WTC11 (cell line): ENCODE measurements around the gene CST6. TPM values are rescaled to one million over a fixed set of nuclear protein-coding genes. Genes with fewer than 3 reads are reported as not detected.

Source experiments
- ATAC-seq: fragments of 200-7000 bp; cut with Tn5 transposase; 2 replicates; pipeline ENCODE4 v1.10.0; 2021; ENCODE audit warnings: mild to moderate bottlenecking, moderate library complexity
- CTCF ChIA-PET: fragments of 300-600 bp; sonication (Branson Sonifier 250); formaldehyde crosslinking; loops from one replicate; lab custom pipeline; 2021; ENCODE audit warnings: antibody characterized with exemption; lab: Charles Lee
- POLR2A ChIA-PET: fragments of 350-600 bp; sonication (Branson Sonifier 250); formaldehyde crosslinking; loops from one replicate; lab custom pipeline; 2021; ENCODE audit warnings: antibody characterized with exemption; lab: Charles Lee
- DNase-seq: peaks from one replicate; pipeline ENCODE4 v3.0.0; 2021; ENCODE audit warnings: low spot score
- H3K27ac Mint-ChIP-seq: 2 replicates; pipeline ENCODE4 v1.8.0; 2021; ENCODE audit warnings: mixed read lengths
- H3K27me3 Mint-ChIP-seq: 2 replicates; pipeline ENCODE4 v1.8.0; 2021; ENCODE audit warnings: low read depth, mild to moderate bottlenecking, moderate library complexity, mixed read lengths
- H3K36me3 Mint-ChIP-seq: 2 replicates; pipeline ENCODE4 v1.8.0; 2021; ENCODE audit warnings: mixed read lengths
- H3K4me1 Mint-ChIP-seq: 2 replicates; pipeline ENCODE4 v1.8.0; 2022; ENCODE audit warnings: mixed read lengths
- H3K4me3 Mint-ChIP-seq: 2 replicates; pipeline ENCODE4 v1.8.0; 2021; ENCODE audit warnings: mild to moderate bottlenecking, moderate library complexity, mixed read lengths
- H3K9me3 Mint-ChIP-seq: 2 replicates; pipeline ENCODE4 v1.8.0; 2021; ENCODE audit warnings: mixed read lengths
- CREM ChIP-seq: sonication (generic); formaldehyde crosslinking; IDR thresholded peaks from 2 replicates; pipeline ENCODE4 v1.8.1; 2022; ENCODE audit warnings: mild to moderate bottlenecking, missing genetic modification reagents, moderate library complexity
- ELF4 ChIP-seq: sonication (generic); formaldehyde crosslinking; IDR thresholded peaks from 2 replicates; pipeline ENCODE4 v1.8.1; 2022; ENCODE audit warnings: low read depth, mild to moderate bottlenecking, moderate library complexity, missing genetic modification reagents
- ETV6 ChIP-seq: sonication (generic); formaldehyde crosslinking; IDR thresholded peaks from 2 replicates; pipeline ENCODE4 v1.8.1; 2022; ENCODE audit warnings: mild to moderate bottlenecking, missing genetic modification reagents
- TEAD1 ChIP-seq: sonication (generic); formaldehyde crosslinking; IDR thresholded peaks from 2 replicates; pipeline ENCODE4 v1.8.0; 2022; ENCODE audit warnings: mild to moderate bottlenecking, missing genetic modification reagents
- USF2 ChIP-seq: sonication (generic); formaldehyde crosslinking; IDR thresholded peaks from 2 replicates; pipeline ENCODE4 v1.8.1; 2023; ENCODE audit warnings: mild to moderate bottlenecking, missing genetic modification reagents, moderate library complexity
- ZNF121 ChIP-seq: sonication (generic); formaldehyde crosslinking; IDR thresholded peaks from 2 replicates; pipeline ENCODE4 v1.8.0; 2023; ENCODE audit warnings: missing genetic modification reagents
- ZNF263 ChIP-seq: sonication (generic); formaldehyde crosslinking; IDR thresholded peaks from 2 replicates; pipeline ENCODE4 v1.8.1; 2022; ENCODE audit warnings: low read depth, mild to moderate bottlenecking, moderate library complexity, missing genetic modification reagents
- ZNF425 ChIP-seq: fragments of 250-450 bp; sonication (Bioruptor Pico); conservative IDR thresholded peaks from 2 replicates; pipeline ENCODE4 v1.9.0; 2021; ENCODE audit warnings: mild to moderate bottlenecking
- total RNA-seq: library from RNA; stranded (reverse); gene quantifications from 3 replicates; pipeline ENCODE4 v1.2.3, GENCODE V29; 2021
- TF ChIP-seq, protein P1 (sequence below): fragments of 200-600 bp; IDR thresholded peaks from 2 replicates; pipeline ENCODE4 v1.8.0; 2022; ENCODE audit warnings: antibody characterized with exemption
- TF ChIP-seq, protein P2 (sequence below): sonication (generic); formaldehyde crosslinking; IDR thresholded peaks from 2 replicates; pipeline ENCODE4 v1.8.1; 2022; ENCODE audit warnings: mild to moderate bottlenecking, moderate library complexity, missing genetic modification reagents
- TF ChIP-seq, protein P3 (sequence below): sonication (generic); formaldehyde crosslinking; IDR thresholded peaks from 2 replicates; pipeline ENCODE4 v1.8.0; 2022; ENCODE audit warnings: mild to moderate bottlenecking, missing genetic modification reagents
- TF ChIP-seq, protein P4 (sequence below): sonication (generic); formaldehyde crosslinking; IDR thresholded peaks from 2 replicates; pipeline ENCODE4 v1.8.1; 2023; ENCODE audit warnings: mild to moderate bottlenecking, missing genetic modification reagents, moderate library complexity
- TF ChIP-seq, protein P5 (sequence below): sonication (generic); formaldehyde crosslinking; IDR thresholded peaks from 2 replicates; pipeline ENCODE4 v1.8.0; 2023; ENCODE audit warnings: missing genetic modification reagents

The CST6 gene
- total RNA-seq, 1 experiment from 2014 or later: 0.72 TPM

- TF ChIP-seq USF2 (CRISPR knock-in tag): no peak
- TF ChIP-seq, protein P1, sequence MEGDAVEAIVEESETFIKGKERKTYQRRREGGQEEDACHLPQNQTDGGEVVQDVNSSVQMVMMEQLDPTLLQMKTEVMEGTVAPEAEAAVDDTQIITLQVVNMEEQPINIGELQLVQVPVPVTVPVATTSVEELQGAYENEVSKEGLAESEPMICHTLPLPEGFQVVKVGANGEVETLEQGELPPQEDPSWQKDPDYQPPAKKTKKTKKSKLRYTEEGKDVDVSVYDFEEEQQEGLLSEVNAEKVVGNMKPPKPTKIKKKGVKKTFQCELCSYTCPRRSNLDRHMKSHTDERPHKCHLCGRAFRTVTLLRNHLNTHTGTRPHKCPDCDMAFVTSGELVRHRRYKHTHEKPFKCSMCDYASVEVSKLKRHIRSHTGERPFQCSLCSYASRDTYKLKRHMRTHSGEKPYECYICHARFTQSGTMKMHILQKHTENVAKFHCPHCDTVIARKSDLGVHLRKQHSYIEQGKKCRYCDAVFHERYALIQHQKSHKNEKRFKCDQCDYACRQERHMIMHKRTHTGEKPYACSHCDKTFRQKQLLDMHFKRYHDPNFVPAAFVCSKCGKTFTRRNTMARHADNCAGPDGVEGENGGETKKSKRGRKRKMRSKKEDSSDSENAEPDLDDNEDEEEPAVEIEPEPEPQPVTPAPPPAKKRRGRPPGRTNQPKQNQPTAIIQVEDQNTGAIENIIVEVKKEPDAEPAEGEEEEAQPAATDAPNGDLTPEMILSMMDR: no peak
- TF ChIP-seq, all 79 proteins: peak for 0
Measured at GRCh38 chr11:66036334-66036710, 24.5 kb downstream of the CST6 start (continued).

GRCh38 chr11:66037327-66037726, 25.5 kb downstream of the CST6 start:
- H3K36me3 Mint-ChIP-seq: peaks cover 25% of the 10 kb centered on the region
- ATAC-seq: no peak
- TF ChIP-seq TEAD1 (CRISPR knock-in tag): no peak
- no peak for TF ChIP-seq ETV6 (CRISPR knock-in tag)
- TF ChIP-seq, protein P2, sequence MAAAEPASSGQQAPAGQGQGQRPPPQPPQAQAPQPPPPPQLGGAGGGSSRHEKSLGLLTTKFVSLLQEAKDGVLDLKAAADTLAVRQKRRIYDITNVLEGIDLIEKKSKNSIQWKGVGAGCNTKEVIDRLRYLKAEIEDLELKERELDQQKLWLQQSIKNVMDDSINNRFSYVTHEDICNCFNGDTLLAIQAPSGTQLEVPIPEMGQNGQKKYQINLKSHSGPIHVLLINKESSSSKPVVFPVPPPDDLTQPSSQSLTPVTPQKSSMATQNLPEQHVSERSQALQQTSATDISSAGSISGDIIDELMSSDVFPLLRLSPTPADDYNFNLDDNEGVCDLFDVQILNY (CRISPR knock-in tag): no peak
- TF ChIP-seq, protein P3, sequence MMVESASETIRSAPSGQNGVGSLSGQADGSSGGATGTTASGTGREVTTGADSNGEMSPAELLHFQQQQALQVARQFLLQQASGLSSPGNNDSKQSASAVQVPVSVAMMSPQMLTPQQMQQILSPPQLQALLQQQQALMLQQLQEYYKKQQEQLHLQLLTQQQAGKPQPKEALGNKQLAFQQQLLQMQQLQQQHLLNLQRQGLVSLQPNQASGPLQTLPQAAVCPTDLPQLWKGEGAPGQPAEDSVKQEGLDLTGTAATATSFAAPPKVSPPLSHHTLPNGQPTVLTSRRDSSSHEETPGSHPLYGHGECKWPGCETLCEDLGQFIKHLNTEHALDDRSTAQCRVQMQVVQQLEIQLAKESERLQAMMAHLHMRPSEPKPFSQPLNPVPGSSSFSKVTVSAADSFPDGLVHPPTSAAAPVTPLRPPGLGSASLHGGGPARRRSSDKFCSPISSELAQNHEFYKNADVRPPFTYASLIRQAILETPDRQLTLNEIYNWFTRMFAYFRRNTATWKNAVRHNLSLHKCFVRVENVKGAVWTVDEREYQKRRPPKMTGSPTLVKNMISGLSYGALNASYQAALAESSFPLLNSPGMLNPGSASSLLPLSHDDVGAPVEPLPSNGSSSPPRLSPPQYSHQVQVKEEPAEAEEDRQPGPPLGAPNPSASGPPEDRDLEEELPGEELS (CRISPR knock-in tag): no peak
- TF ChIP-seq ZNF263 (CRISPR knock-in tag): no peak
- no peak for TF ChIP-seq CREM (CRISPR knock-in tag)
- TF ChIP-seq ELF4 (CRISPR knock-in tag): no peak
- TF ChIP-seq, all 79 proteins: peak for 0
- Mint-ChIP-seq H3K27ac (no peak overlapping the region), H3K4me1 (no peaks in the 10 kb centered on the region), H3K27me3 (peaks cover 22% of the 10 kb centered on the region), H3K4me3 (no peak overlapping the region), H3K9me3 (peaks cover 19% of the 10 kb centered on the region)
- ChIA-PET POLR2A (no interaction called here), CTCF (interaction anchor here (1.5 to 2.5 kb wide), 2 partner anchors 8 to 15 kb away, joined by 6 to 21 read pairs; no protein-coding TSS in a partner anchor)
- DNase-seq: no peak

- H3K27me3 Mint-ChIP-seq: peaks cover 22% of the 10 kb centered on the region
- no peak overlapping the region for H3K27ac Mint-ChIP-seq
- DNase-seq (no peak), ATAC-seq (no peak)
- ChIA-PET CTCF (interaction anchor here (1.1 kb wide), 1 partner anchor 20 kb away, joined by 9 read pairs; no protein-coding TSS in a partner anchor), POLR2A (no interaction called here)
- no peak overlapping the region for H3K4me3 Mint-ChIP-seq
- H3K4me1 Mint-ChIP-seq: peaks cover 3% of the 10 kb centered on the region
- peaks cover 43% of the 10 kb centered on the region for H3K36me3 Mint-ChIP-seq
- H3K9me3 Mint-ChIP-seq: peaks cover 16% of the 10 kb centered on the region
- TF ChIP-seq, protein P4, sequence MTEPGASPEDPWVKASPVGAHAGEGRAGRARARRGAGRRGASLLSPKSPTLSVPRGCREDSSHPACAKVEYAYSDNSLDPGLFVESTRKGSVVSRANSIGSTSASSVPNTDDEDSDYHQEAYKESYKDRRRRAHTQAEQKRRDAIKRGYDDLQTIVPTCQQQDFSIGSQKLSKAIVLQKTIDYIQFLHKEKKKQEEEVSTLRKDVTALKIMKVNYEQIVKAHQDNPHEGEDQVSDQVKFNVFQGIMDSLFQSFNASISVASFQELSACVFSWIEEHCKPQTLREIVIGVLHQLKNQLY (CRISPR knock-in tag): no peak
- TF ChIP-seq, protein P5, sequence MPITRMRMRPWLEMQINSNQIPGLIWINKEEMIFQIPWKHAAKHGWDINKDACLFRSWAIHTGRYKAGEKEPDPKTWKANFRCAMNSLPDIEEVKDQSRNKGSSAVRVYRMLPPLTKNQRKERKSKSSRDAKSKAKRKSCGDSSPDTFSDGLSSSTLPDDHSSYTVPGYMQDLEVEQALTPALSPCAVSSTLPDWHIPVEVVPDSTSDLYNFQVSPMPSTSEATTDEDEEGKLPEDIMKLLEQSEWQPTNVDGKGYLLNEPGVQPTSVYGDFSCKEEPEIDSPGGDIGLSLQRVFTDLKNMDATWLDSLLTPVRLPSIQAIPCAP (CRISPR knock-in tag): no peak
- no peak for TF ChIP-seq TEAD1 (CRISPR knock-in tag)
- no peak for TF ChIP-seq ZNF121
- no peak for TF ChIP-seq ZNF425 (CRISPR knock-in tag)
Measured at GRCh38 chr11:66039765-66040164, 28.0 kb downstream of the CST6 start.
